ENCODE results near the gene HSD11B1.

HSD11B1 gene

GRCh38 chr1:209721323-209721722 is 16.7 kb downstream of the HSD11B1 start:
- Histone ChIP-seq H2AK5ac (ENCODE audit: low read depth, low read length) (no peak overlapping the region), H4K8ac (ENCODE audit: low read depth, low read length) (no peak overlapping the region), H2BK15ac (ENCODE audit: low read length) (no peak overlapping the region), H3K4ac (ENCODE audit: low read length) (no peak overlapping the region), H3K9ac (ENCODE audit: low read depth, low read length, poor library complexity) (no peak overlapping the region), H3K4me1 (ENCODE audit: control insufficient read depth in 2 of 2, insufficient read depth in 1 of 2, low read depth in 1 of 2, low read length in 2 of 2) (no peaks in the 10 kb centered on the region), H3K18ac (ENCODE audit: low read length) (no peak overlapping the region), H2AFZ (ENCODE audit: low read length) (no peak overlapping the region), H2BK12ac (ENCODE audit: low read length) (no peak overlapping the region), H3K4me2 (ENCODE audit: insufficient read depth, low read length, poor library complexity, severe bottlenecking) (no peak overlapping the region), H3K27me3 (ENCODE audit: control insufficient read depth in 3 of 3, insufficient read depth in 3 of 3, low read depth in 1 of 3, low read length in 3 of 3) (no peaks in the 10 kb centered on the region), H3K14ac (ENCODE audit: low read length) (no peak overlapping the region), H4K91ac (ENCODE audit: low read depth, low read length, poor library complexity) (no peak overlapping the region), H3K4me3 (ENCODE audit: low read length in 2 of 2) (no peak overlapping the region), H2BK120ac (ENCODE audit: low read depth, low read length) (no peak overlapping the region), H3K27ac (replicated peaks; ENCODE audit: low read length) (no peak overlapping the region), H3K9me3 (replicated peaks in 1 of 2; ENCODE audit: control insufficient read depth in 2 of 2, insufficient read depth in 1 of 2, low read depth in 1 of 2, low read length in 2 of 2) (no peaks in the 10 kb centered on the region), H3K79me1 (ENCODE audit: low read depth, low read length) (no peaks in the 10 kb centered on the region), H3K36me3 (replicated peaks in 1 of 2; ENCODE audit: control insufficient read depth in 2 of 2, insufficient read depth in 2 of 2, low read length in 2 of 2) (no peaks in the 10 kb centered on the region), H2BK5ac (ENCODE audit: low read length) (no peak overlapping the region), H3K23ac (ENCODE audit: low read depth, low read length, poor library complexity) (no peak overlapping the region)
- no peak for DNase-seq (ENCODE audit: low spot score)
- no CpG with 5 or more reads among the region's 1 CpG for WGBS, 2 donors (ENCODE audit: extremely low coverage in 2 of 2, insufficient read length in 2 of 2, insufficient replicate concordance in 1 of 2)

- H2BK5ac ChIP-seq (ENCODE audit: low read length) = no peak overlapping the region
- no peak overlapping the region for H3K14ac ChIP-seq (ENCODE audit: low read length)
- no peak overlapping the region for H2BK12ac ChIP-seq (ENCODE audit: low read length)
- H3K23ac ChIP-seq (ENCODE audit: low read depth, low read length, poor library complexity) = no peak overlapping the region
- no peaks in the 10 kb centered on the region for H3K4me1 ChIP-seq (ENCODE audit: control insufficient read depth in 2 of 2, insufficient read depth in 1 of 2, low read depth in 1 of 2, low read length in 2 of 2)
- H2AFZ ChIP-seq (ENCODE audit: low read length) = no peak overlapping the region
- no peak overlapping the region for H3K4ac ChIP-seq (ENCODE audit: low read length)
- no peaks in the 10 kb centered on the region for H3K79me1 ChIP-seq (ENCODE audit: low read depth, low read length)
- H4K91ac ChIP-seq (ENCODE audit: low read depth, low read length, poor library complexity) = no peak overlapping the region
- no peak overlapping the region for H3K4me2 ChIP-seq (ENCODE audit: insufficient read depth, low read length, poor library complexity, severe bottlenecking)
- H3K27ac ChIP-seq (replicated peaks; ENCODE audit: low read length) = no peak overlapping the region
- H4K8ac ChIP-seq (ENCODE audit: low read depth, low read length) = no peak overlapping the region
- H2BK120ac ChIP-seq (ENCODE audit: low read depth, low read length) = no peak overlapping the region
- H3K9me3 ChIP-seq (replicated peaks in 1 of 2; ENCODE audit: control insufficient read depth in 2 of 2, insufficient read depth in 1 of 2, low read depth in 1 of 2, low read length in 2 of 2) = no peaks in the 10 kb centered on the region
- no peak overlapping the region for H3K18ac ChIP-seq (ENCODE audit: low read length)
- no peaks in the 10 kb centered on the region for H3K36me3 ChIP-seq (replicated peaks in 1 of 2; ENCODE audit: control insufficient read depth in 2 of 2, insufficient read depth in 2 of 2, low read length in 2 of 2)
- no peak overlapping the region for H3K4me3 ChIP-seq (ENCODE audit: low read length in 2 of 2)
- H3K9ac ChIP-seq (ENCODE audit: low read depth, low read length, poor library complexity) = no peak overlapping the region
- no peak overlapping the region for H2BK15ac ChIP-seq (ENCODE audit: low read length)
- no CpG with 5 or more reads among the region's 3 CpGs for WGBS, 2 donors (ENCODE audit: extremely low coverage in 2 of 2, insufficient read length in 2 of 2, insufficient replicate concordance in 1 of 2)
- H2AK5ac ChIP-seq (ENCODE audit: low read depth, low read length) = no peak overlapping the region
- no peak for DNase-seq (ENCODE audit: low spot score)
- H3K27me3 ChIP-seq (ENCODE audit: control insufficient read depth in 3 of 3, insufficient read depth in 3 of 3, low read depth in 1 of 3, low read length in 3 of 3) = no peaks in the 10 kb centered on the region
Measured at GRCh38 chr1:209723265-209723664, 18.6 kb downstream of the HSD11B1 start.

- Histone ChIP-seq H2BK12ac (ENCODE audit: low read length) (no peak overlapping the region), H3K4me3 (ENCODE audit: low read length in 2 of 2) (no peak overlapping the region), H3K4me2 (ENCODE audit: insufficient read depth, low read length, poor library complexity, severe bottlenecking) (no peak overlapping the region), H3K4ac (ENCODE audit: low read length) (no peak overlapping the region), H3K23ac (ENCODE audit: low read depth, low read length, poor library complexity) (no peak overlapping the region), H3K18ac (ENCODE audit: low read length) (no peak overlapping the region), H3K9ac (ENCODE audit: low read depth, low read length, poor library complexity) (no peak overlapping the region), H2BK5ac (ENCODE audit: low read length) (no peak overlapping the region), H3K9me3 (replicated peaks in 1 of 2; ENCODE audit: control insufficient read depth in 2 of 2, insufficient read depth in 1 of 2, low read depth in 1 of 2, low read length in 2 of 2) (no peaks in the 10 kb centered on the region), H2AFZ (ENCODE audit: low read length) (no peak overlapping the region), H4K8ac (ENCODE audit: low read depth, low read length) (no peak overlapping the region), H3K27ac (replicated peaks; ENCODE audit: low read length) (no peak overlapping the region), H2AK5ac (ENCODE audit: low read depth, low read length) (no peak overlapping the region), H4K91ac (ENCODE audit: low read depth, low read length, poor library complexity) (no peak overlapping the region), H3K14ac (ENCODE audit: low read length) (no peak overlapping the region), H3K27me3 (ENCODE audit: control insufficient read depth in 3 of 3, insufficient read depth in 3 of 3, low read depth in 1 of 3, low read length in 3 of 3) (no peaks in the 10 kb centered on the region), H2BK15ac (ENCODE audit: low read length) (no peak overlapping the region), H3K36me3 (replicated peaks in 1 of 2; ENCODE audit: control insufficient read depth in 2 of 2, insufficient read depth in 2 of 2, low read length in 2 of 2) (no peaks in the 10 kb centered on the region), H3K79me1 (ENCODE audit: low read depth, low read length) (no peaks in the 10 kb centered on the region), H3K4me1 (ENCODE audit: control insufficient read depth in 2 of 2, insufficient read depth in 1 of 2, low read depth in 1 of 2, low read length in 2 of 2) (no peaks in the 10 kb centered on the region), H2BK120ac (ENCODE audit: low read depth, low read length) (no peak overlapping the region)
- no peak for DNase-seq (ENCODE audit: low spot score)
- no CpG with 5 or more reads among the region's 3 CpGs for WGBS, 2 donors (ENCODE audit: extremely low coverage in 2 of 2, insufficient read length in 2 of 2, insufficient replicate concordance in 1 of 2)
Measured at GRCh38 chr1:209723756-209724693, 19.4 kb downstream of the HSD11B1 start.

DNA sequence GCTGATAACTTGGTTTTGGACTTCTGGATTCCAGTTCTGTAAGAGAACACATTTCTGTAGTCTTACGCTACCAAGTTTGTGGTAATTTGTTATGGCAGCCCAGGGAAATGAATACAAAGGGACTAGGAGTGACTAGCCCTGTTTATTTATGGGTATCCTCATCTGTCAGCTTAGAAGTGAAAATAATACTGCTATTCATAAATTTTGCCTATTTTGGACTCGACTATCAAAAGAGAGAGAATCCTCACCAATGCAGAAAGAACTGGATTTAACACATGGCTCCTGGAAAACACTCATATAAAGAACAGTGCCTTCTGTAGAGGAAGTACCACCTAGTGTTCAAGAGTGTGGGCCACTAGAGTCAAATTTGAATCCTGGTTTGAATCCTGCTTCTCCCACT is 22.6 kb downstream of the HSD11B1 start:
- no peaks in the 10 kb centered on the region for H3K79me1 ChIP-seq (ENCODE audit: low read depth, low read length)
- WGBS, 2 donors (ENCODE audit: extremely low coverage in 2 of 2, insufficient read length in 2 of 2, insufficient replicate concordance in 1 of 2) = no CpG with 5 or more reads among the region's 2 CpGs
- no peaks in the 10 kb centered on the region for H3K4me1 ChIP-seq (ENCODE audit: control insufficient read depth in 2 of 2, insufficient read depth in 1 of 2, low read depth in 1 of 2, low read length in 2 of 2)
- H3K9ac ChIP-seq (ENCODE audit: low read depth, low read length, poor library complexity) = no peak overlapping the region
- H2BK12ac ChIP-seq (ENCODE audit: low read length) = no peak overlapping the region
- H2BK15ac ChIP-seq (ENCODE audit: low read length) = no peak overlapping the region
- no peak overlapping the region for H3K4me2 ChIP-seq (ENCODE audit: insufficient read depth, low read length, poor library complexity, severe bottlenecking)
- no peaks in the 10 kb centered on the region for H3K27me3 ChIP-seq (ENCODE audit: control insufficient read depth in 3 of 3, insufficient read depth in 3 of 3, low read depth in 1 of 3, low read length in 3 of 3)
- no peak overlapping the region for H4K91ac ChIP-seq (ENCODE audit: low read depth, low read length, poor library complexity)
- H3K23ac ChIP-seq (ENCODE audit: low read depth, low read length, poor library complexity) = no peak overlapping the region
- H2BK5ac ChIP-seq (ENCODE audit: low read length) = no peak overlapping the region
- H3K4me3 ChIP-seq (ENCODE audit: low read length in 2 of 2) = no peak overlapping the region
- H4K8ac ChIP-seq (ENCODE audit: low read depth, low read length) = no peak overlapping the region
- DNase-seq (ENCODE audit: low spot score) = no peak
- no peak overlapping the region for H3K4ac ChIP-seq (ENCODE audit: low read length)
- H3K27ac ChIP-seq (replicated peaks; ENCODE audit: low read length) = no peak overlapping the region
- no peak overlapping the region for H3K14ac ChIP-seq (ENCODE audit: low read length)
- H3K36me3 ChIP-seq (replicated peaks in 1 of 2; ENCODE audit: control insufficient read depth in 2 of 2, insufficient read depth in 2 of 2, low read length in 2 of 2) = no peaks in the 10 kb centered on the region
- H2AFZ ChIP-seq (ENCODE audit: low read length) = no peak overlapping the region
- H3K18ac ChIP-seq (ENCODE audit: low read length) = no peak overlapping the region
- no peaks in the 10 kb centered on the region for H3K9me3 ChIP-seq (replicated peaks in 1 of 2; ENCODE audit: control insufficient read depth in 2 of 2, insufficient read depth in 1 of 2, low read depth in 1 of 2, low read length in 2 of 2)
- no peak overlapping the region for H2BK120ac ChIP-seq (ENCODE audit: low read depth, low read length)
- H2AK5ac ChIP-seq (ENCODE audit: low read depth, low read length) = no peak overlapping the region

Data from neuronal stem cell (in vitro differentiated cells).